ENCODE data around the gene PKN2. TPM values are rescaled to one million over a fixed set of nuclear protein-coding genes. Genes with fewer than 3 reads are reported as not detected.

The PKN2 gene
- polyA plus RNA-seq = 10 to 100 TPM; 19.1 to 57.5 (median 32.1) TPM
- long read RNA-seq, donor 1 = 0 reads
- long read RNA-seq, donor 2 = 0 reads
- long read RNA-seq, donor 3, partial matches to known transcripts = 13 of 54 reads
- long read RNA-seq, donor 3, other reads (novel, unspliced or antisense) = 40 of 54 reads
- long read RNA-seq, donor 4 = 0 reads
- long read RNA-seq, donor 5, partial matches to known transcripts = 8 of 8 reads
- long read RNA-seq, donor 5, other reads (novel, unspliced or antisense) = 0 of 8 reads
- long read RNA-seq, donor 6, full-length matches to known transcripts = 2 of 16 reads
- long read RNA-seq, donor 6, partial matches to known transcripts = 14 of 16 reads
- long read RNA-seq, donor 6, other reads (novel, unspliced or antisense) = 0 of 16 reads
- long read RNA-seq, donor 7 = 0 reads
- long read RNA-seq, donor 8, partial matches to known transcripts = 0 of 1 reads
- long read RNA-seq, donor 8, other reads (novel, unspliced or antisense) = 0 of 1 reads
- long read RNA-seq, donor 9, partial matches to known transcripts = 0 of 1 reads
- long read RNA-seq, donor 9, other reads (novel, unspliced or antisense) = 0 of 1 reads
- long read RNA-seq, donor 10, full-length matches to known transcripts = 4 of 16 reads
- long read RNA-seq, donor 10, partial matches to known transcripts = 12 of 16 reads
- long read RNA-seq, donor 10, other reads (novel, unspliced or antisense) = 0 of 16 reads

GRCh38 chr1:88683541-88684481 lies at the start of gene PKN2:
Gene PKN2, plus strand, starts transcription at chr1:88684273. Its CDS starts 308 bp downstream, at chr1:88684581.
- Histone ChIP-seq H3K36me3 (ENCODE audit: control insufficient read depth in 3 of 3, insufficient read depth in 2 of 3, low read depth in 1 of 3, low read length in 3 of 3) (peaks cover 0 to 5% (median 0%) of the 10 kb centered on the region in 3 donors), H3K27me3 (ENCODE audit: control insufficient read depth in 3 of 3, insufficient read depth in 3 of 3, low read length in 3 of 3) (no peaks in the 10 kb centered on the region), H3K9me3 (ENCODE audit: control insufficient read depth in 2 of 2, insufficient read depth in 1 of 2, low read depth in 1 of 2, low read length in 1 of 2) (no peaks in the 10 kb centered on the region), H3K4me1 (ENCODE audit: control insufficient read depth in 3 of 3, insufficient read depth in 2 of 3, low read depth in 1 of 3, low read length in 2 of 3) (peaks cover 0 to 5% (median 0%) of the 10 kb centered on the region in 3 donors), H3K4me3 (ENCODE audit: low read depth in 1 of 3, low read length in 3 of 3) (peak within 1 kb of the TSS; percentile 83 to 97 (median 95)), H3K27ac (ENCODE audit: low read depth in 1 of 3, low read length in 2 of 3) (peak within 1 kb of the TSS; percentile 92 to 99 (median 99))
- WGBS, 3 donors = 0 to 1% (median 0%) methylated on average over 55 to 66 of the region's 66 CpGs
- peak; percentile 99 to 100 for DNase-seq
- peak; percentile 87 for FAIRE-seq

GRCh38 chr1:88634538-88634937 lies 49.5 kb upstream of the PKN2 start:
- no peak for DNase-seq
- WGBS, 3 donors = 79 to 90% (median 83%) methylated on average over 1 of the region's 1 CpG
- no peak for FAIRE-seq
- Histone ChIP-seq H3K27me3 (ENCODE audit: control insufficient read depth in 3 of 3, insufficient read depth in 3 of 3, low read length in 3 of 3) (no peaks in the 10 kb centered on the region), H3K4me3 (ENCODE audit: low read depth in 1 of 3, low read length in 3 of 3) (no peak overlapping the region), H3K27ac (ENCODE audit: low read depth in 1 of 3, low read length in 2 of 3) (no peak overlapping the region), H3K4me1 (ENCODE audit: control insufficient read depth in 3 of 3, insufficient read depth in 2 of 3, low read depth in 1 of 3, low read length in 2 of 3) (no peaks in the 10 kb centered on the region), H3K9me3 (ENCODE audit: control insufficient read depth in 2 of 2, insufficient read depth in 1 of 2, low read depth in 1 of 2, low read length in 1 of 2) (peaks cover 3 to 27% of the 10 kb centered on the region in 2 donors), H3K36me3 (ENCODE audit: control insufficient read depth in 3 of 3, insufficient read depth in 2 of 3, low read depth in 1 of 3, low read length in 3 of 3) (no peaks in the 10 kb centered on the region)

- WGBS, 3 donors = 69 to 84% (median 73%) methylated on average over 1 of the region's 1 CpG
- no peak for FAIRE-seq
Measured at GRCh38 chr1:88640060-88640459, 44.0 kb upstream of the PKN2 start.

GRCh38 chr1:88645886-88646285 lies 38.2 kb upstream of the PKN2 start:
- no peak overlapping the region for H3K4me3 ChIP-seq (ENCODE audit: low read depth in 1 of 3, low read length in 3 of 3)
- H3K27ac ChIP-seq (ENCODE audit: low read depth in 1 of 3, low read length in 2 of 3) = no peak overlapping the region
- FAIRE-seq (no peak), DNase-seq (no peak)
- H3K36me3 ChIP-seq (ENCODE audit: control insufficient read depth in 3 of 3, insufficient read depth in 2 of 3, low read depth in 1 of 3, low read length in 3 of 3) = no peaks in the 10 kb centered on the region
- H3K4me1 ChIP-seq (ENCODE audit: control insufficient read depth in 3 of 3, insufficient read depth in 2 of 3, low read depth in 1 of 3, low read length in 2 of 3) = peaks cover 0 to 2% (median 0%) of the 10 kb centered on the region in 3 donors
- no peaks in the 10 kb centered on the region for H3K9me3 ChIP-seq (ENCODE audit: control insufficient read depth in 2 of 2, insufficient read depth in 1 of 2, low read depth in 1 of 2, low read length in 1 of 2)
- no peaks in the 10 kb centered on the region for H3K27me3 ChIP-seq (ENCODE audit: control insufficient read depth in 3 of 3, insufficient read depth in 3 of 3, low read length in 3 of 3)

More at GRCh38 chr1:88640060-88640459, 44.0 kb upstream of the PKN2 start:
- H3K9me3 ChIP-seq (ENCODE audit: control insufficient read depth in 2 of 2, insufficient read depth in 1 of 2, low read depth in 1 of 2, low read length in 1 of 2) = peaks cover 2 to 20% of the 10 kb centered on the region in 2 donors
- H3K4me3 ChIP-seq (ENCODE audit: low read depth in 1 of 3, low read length in 3 of 3) = no peak overlapping the region
- no peaks in the 10 kb centered on the region for H3K4me1 ChIP-seq (ENCODE audit: control insufficient read depth in 3 of 3, insufficient read depth in 2 of 3, low read depth in 1 of 3, low read length in 2 of 3)
- no peak for DNase-seq
- H3K27me3 ChIP-seq (ENCODE audit: control insufficient read depth in 3 of 3, insufficient read depth in 3 of 3, low read length in 3 of 3) = no peaks in the 10 kb centered on the region
- H3K27ac ChIP-seq (ENCODE audit: low read depth in 1 of 3, low read length in 2 of 3) = no peak overlapping the region
- no peaks in the 10 kb centered on the region for H3K36me3 ChIP-seq (ENCODE audit: control insufficient read depth in 3 of 3, insufficient read depth in 2 of 3, low read depth in 1 of 3, low read length in 3 of 3)

GRCh38 chr1:88646476-88647248 lies 37.4 kb upstream of the PKN2 start:
- H3K27me3 ChIP-seq (ENCODE audit: control insufficient read depth in 3 of 3, insufficient read depth in 3 of 3, low read length in 3 of 3) = no peaks in the 10 kb centered on the region
- no peak overlapping the region for H3K4me3 ChIP-seq (ENCODE audit: low read depth in 1 of 3, low read length in 3 of 3)
- no peaks in the 10 kb centered on the region for H3K36me3 ChIP-seq (ENCODE audit: control insufficient read depth in 3 of 3, insufficient read depth in 2 of 3, low read depth in 1 of 3, low read length in 3 of 3)
- DNase-seq (no peak), FAIRE-seq (no peak)
- H3K27ac ChIP-seq (ENCODE audit: low read depth in 1 of 3, low read length in 2 of 3) = peak overlapping the region in 1 of 3 donors; percentile 20
- no peaks in the 10 kb centered on the region for H3K9me3 ChIP-seq (ENCODE audit: control insufficient read depth in 2 of 2, insufficient read depth in 1 of 2, low read depth in 1 of 2, low read length in 1 of 2)
- peaks cover 0 to 2% (median 0%) of the 10 kb centered on the region in 3 donors for H3K4me1 ChIP-seq (ENCODE audit: control insufficient read depth in 3 of 3, insufficient read depth in 2 of 3, low read depth in 1 of 3, low read length in 2 of 3)

GRCh38 chr1:88647249-88647645 lies 36.8 kb upstream of the PKN2 start:
- no peak overlapping the region for H3K4me3 ChIP-seq (ENCODE audit: low read depth in 1 of 3, low read length in 3 of 3)
- no peaks in the 10 kb centered on the region for H3K27me3 ChIP-seq (ENCODE audit: control insufficient read depth in 3 of 3, insufficient read depth in 3 of 3, low read length in 3 of 3)
- 42 to 59% (median 46%) methylated on average over 3 of the region's 3 CpGs for WGBS, 3 donors
- peaks cover 0 to 2% (median 0%) of the 10 kb centered on the region in 3 donors for H3K4me1 ChIP-seq (ENCODE audit: control insufficient read depth in 3 of 3, insufficient read depth in 2 of 3, low read depth in 1 of 3, low read length in 2 of 3)
- DNase-seq = peak; percentile 73 to 90
- no peaks in the 10 kb centered on the region for H3K9me3 ChIP-seq (ENCODE audit: control insufficient read depth in 2 of 2, insufficient read depth in 1 of 2, low read depth in 1 of 2, low read length in 1 of 2)
- H3K27ac ChIP-seq (ENCODE audit: low read depth in 1 of 3, low read length in 2 of 3) = peak overlapping the region in 1 of 3 donors; percentile 20
- no peaks in the 10 kb centered on the region for H3K36me3 ChIP-seq (ENCODE audit: control insufficient read depth in 3 of 3, insufficient read depth in 2 of 3, low read depth in 1 of 3, low read length in 3 of 3)
- no peak for FAIRE-seq

- no peak for FAIRE-seq
- WGBS, 3 donors = 88 to 94% (median 91%) methylated on average over 6 of the region's 6 CpGs
- H3K27ac ChIP-seq (ENCODE audit: low read depth in 1 of 3, low read length in 2 of 3) = no peak overlapping the region
Measured at GRCh38 chr1:88647749-88648415, 36.2 kb upstream of the PKN2 start.

More at GRCh38 chr1:88647749-88648415, 36.2 kb upstream of the PKN2 start:
- H3K36me3 ChIP-seq (ENCODE audit: control insufficient read depth in 3 of 3, insufficient read depth in 2 of 3, low read depth in 1 of 3, low read length in 3 of 3) = no peaks in the 10 kb centered on the region
- no peaks in the 10 kb centered on the region for H3K9me3 ChIP-seq (ENCODE audit: control insufficient read depth in 2 of 2, insufficient read depth in 1 of 2, low read depth in 1 of 2, low read length in 1 of 2)
- no peak overlapping the region for H3K4me3 ChIP-seq (ENCODE audit: low read depth in 1 of 3, low read length in 3 of 3)
- no peaks in the 10 kb centered on the region for H3K27me3 ChIP-seq (ENCODE audit: control insufficient read depth in 3 of 3, insufficient read depth in 3 of 3, low read length in 3 of 3)
- DNase-seq = no peak
- H3K4me1 ChIP-seq (ENCODE audit: control insufficient read depth in 3 of 3, insufficient read depth in 2 of 3, low read depth in 1 of 3, low read length in 2 of 3) = peaks cover 0 to 2% (median 0%) of the 10 kb centered on the region in 3 donors

Measured in small intestine (tissue), 16 donors.